ENCODE data around the gene FBXL16. TPM values are rescaled to one million over a fixed set of nuclear protein-coding genes. Genes with fewer than 3 reads are reported as not detected.
A peak's percentile ranks its signal among the peaks of the same experiment; 100 is the strongest.

FBXL16 gene
- total and polyA plus RNA-seq, 9 of the 15 experiments (the other 6 are each of a cell fraction or from before 2014, with no cell fraction given): 0.21 to 8.2 (median 1.7) TPM

GRCh38 chr16:683396-684070 is 22.1 kb downstream of the FBXL16 start (continued):
- TF ChIP-seq, protein P1, sequence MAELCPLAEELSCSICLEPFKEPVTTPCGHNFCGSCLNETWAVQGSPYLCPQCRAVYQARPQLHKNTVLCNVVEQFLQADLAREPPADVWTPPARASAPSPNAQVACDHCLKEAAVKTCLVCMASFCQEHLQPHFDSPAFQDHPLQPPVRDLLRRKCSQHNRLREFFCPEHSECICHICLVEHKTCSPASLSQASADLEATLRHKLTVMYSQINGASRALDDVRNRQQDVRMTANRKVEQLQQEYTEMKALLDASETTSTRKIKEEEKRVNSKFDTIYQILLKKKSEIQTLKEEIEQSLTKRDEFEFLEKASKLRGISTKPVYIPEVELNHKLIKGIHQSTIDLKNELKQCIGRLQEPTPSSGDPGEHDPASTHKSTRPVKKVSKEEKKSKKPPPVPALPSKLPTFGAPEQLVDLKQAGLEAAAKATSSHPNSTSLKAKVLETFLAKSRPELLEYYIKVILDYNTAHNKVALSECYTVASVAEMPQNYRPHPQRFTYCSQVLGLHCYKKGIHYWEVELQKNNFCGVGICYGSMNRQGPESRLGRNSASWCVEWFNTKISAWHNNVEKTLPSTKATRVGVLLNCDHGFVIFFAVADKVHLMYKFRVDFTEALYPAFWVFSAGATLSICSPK (IDR thresholded peaks at IDR 0.05; ENCODE audit: borderline replicate concordance): no peak
- TF ChIP-seq HMGXB4 (CRISPR knock-in tag; IDR thresholded peaks at IDR 0.05) (peak; percentile 43; the same call in 1 of the 2 replicates), ZNF175 (CRISPR knock-in tag; IDR thresholded peaks at IDR 0.05; ENCODE audit: low read depth) (no peak), SLC30A9 (CRISPR knock-in tag; IDR thresholded peaks at IDR 0.05) (0 out of 2 replicates have a peak, but pooled peaks have one; percentile 52), ZBTB7A (IDR thresholded peaks at IDR 0.05; ENCODE audit: borderline replicate concordance, control insufficient read depth, low read depth, low read length) (peak; percentile 41; the same call in 1 of the 2 replicates), FOS (IDR thresholded peaks at IDR 0.05; ENCODE audit: extremely low read depth, insufficient read length) (no peak), HIVEP1 (CRISPR knock-in tag; IDR thresholded peaks at IDR 0.05) (peak; percentile 17; the same call in 1 of the 2 replicates), RREB1 (CRISPR knock-in tag; IDR thresholded peaks at IDR 0.05) (no peak), KAT8 (IDR thresholded peaks at IDR 0.05; ENCODE audit: low read depth) (no peak), ZNF75A (CRISPR knock-in tag; IDR thresholded peaks at IDR 0.05) (no peak), PTBP1 (IDR thresholded peaks at IDR 0.05; ENCODE audit: low read depth, low read length) (0 out of 2 replicates have a peak, but pooled peaks have one; percentile 29), CEBPG (CRISPR knock-in tag; IDR thresholded peaks at IDR 0.05) (peak; percentile 18; the same call in 1 of the 2 replicates), CEBPG (tag; conservative IDR thresholded peaks at IDR 0.05 in 1 of 2, IDR thresholded peaks at IDR 0.05 in 1 of 2) (no peak), FOXA3 (CRISPR knock-in tag; conservative IDR thresholded peaks at IDR 0.05 in 1 of 2, IDR thresholded peaks at IDR 0.05 in 1 of 2) (0 out of 4 replicates have a peak, but pooled peaks of 1 of the 2 experiments have one; percentile 14)
- TF ChIP-seq, protein P2, sequence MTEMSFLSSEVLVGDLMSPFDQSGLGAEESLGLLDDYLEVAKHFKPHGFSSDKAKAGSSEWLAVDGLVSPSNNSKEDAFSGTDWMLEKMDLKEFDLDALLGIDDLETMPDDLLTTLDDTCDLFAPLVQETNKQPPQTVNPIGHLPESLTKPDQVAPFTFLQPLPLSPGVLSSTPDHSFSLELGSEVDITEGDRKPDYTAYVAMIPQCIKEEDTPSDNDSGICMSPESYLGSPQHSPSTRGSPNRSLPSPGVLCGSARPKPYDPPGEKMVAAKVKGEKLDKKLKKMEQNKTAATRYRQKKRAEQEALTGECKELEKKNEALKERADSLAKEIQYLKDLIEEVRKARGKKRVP (CRISPR knock-in tag; IDR thresholded peaks at IDR 0.05): no peak

All from K562 (cell line).